ENCODE data around the gene WARS2. TPM values are rescaled to one million over a fixed set of nuclear protein-coding genes. Genes with fewer than 3 reads are reported as not detected.

The WARS2 gene
- total RNA-seq, 1 donor: 23.9 TPM

GRCh38 chr1:119027759-119028158 lies 112.7 kb downstream of the WARS2 start:
- H3K27me3 ChIP-seq (ENCODE audit: insufficient read depth, low read length): no peaks in the 10 kb centered on the region
- no peaks in the 10 kb centered on the region for H3K36me3 ChIP-seq (ENCODE audit: insufficient read depth, low read length)
- no peak for DNase-seq (ENCODE audit: insufficient read length, low spot score, missing footprints)
- no peaks in the 10 kb centered on the region for H3K79me2 ChIP-seq (ENCODE audit: insufficient read depth, low read length)
- H3K4me1 ChIP-seq (ENCODE audit: insufficient read depth, low read length): no peaks in the 10 kb centered on the region
- H3K9me3 ChIP-seq (ENCODE audit: low read depth, low read length): no peaks in the 10 kb centered on the region
- no peak overlapping the region for H3K27ac ChIP-seq (ENCODE audit: low read depth, low read length)
- H3K4me3 ChIP-seq (ENCODE audit: insufficient read depth, low read length): no peak overlapping the region
- no peak for TF ChIP-seq CTCF (IDR thresholded peaks at IDR 0.05; ENCODE audit: extremely low read depth, low read depth, low read length)
- H4K20me1 ChIP-seq (ENCODE audit: insufficient read depth, low read length): no peaks in the 10 kb centered on the region
- H2AFZ ChIP-seq (ENCODE audit: low read length): no peak overlapping the region
- no peak overlapping the region for H3K4me2 ChIP-seq (ENCODE audit: insufficient read depth, low read length)

DNA sequence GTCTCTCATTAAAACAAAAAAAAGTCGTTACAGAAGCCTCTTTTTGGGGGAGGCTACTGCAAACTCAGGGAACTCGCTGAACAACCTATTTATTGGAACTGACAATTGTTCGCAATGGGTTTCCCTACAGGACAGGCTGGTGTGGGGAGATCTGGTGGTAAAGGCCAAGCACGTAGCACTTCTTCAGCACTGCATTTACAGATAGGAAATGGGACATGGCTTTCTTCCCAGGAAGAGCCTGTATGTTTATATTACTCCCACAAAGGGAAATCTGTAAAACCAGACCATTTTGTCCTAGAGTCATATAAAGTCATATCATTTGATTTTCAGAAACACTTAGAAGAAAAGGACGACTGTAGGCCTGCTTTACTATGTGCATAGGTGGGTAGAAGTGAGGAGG lies 113.5 kb downstream of the WARS2 start:
- Histone ChIP-seq H3K79me2 (ENCODE audit: insufficient read depth, low read length) (no peaks in the 10 kb centered on the region), H3K9me3 (ENCODE audit: low read depth, low read length) (no peaks in the 10 kb centered on the region), H3K4me3 (ENCODE audit: insufficient read depth, low read length) (no peak overlapping the region), H2AFZ (ENCODE audit: low read length) (no peak overlapping the region), H3K27ac (ENCODE audit: low read depth, low read length) (no peak overlapping the region), H3K4me1 (ENCODE audit: insufficient read depth, low read length) (no peaks in the 10 kb centered on the region), H3K27me3 (ENCODE audit: insufficient read depth, low read length) (no peaks in the 10 kb centered on the region), H3K36me3 (ENCODE audit: insufficient read depth, low read length) (no peaks in the 10 kb centered on the region), H3K4me2 (ENCODE audit: insufficient read depth, low read length) (no peak overlapping the region), H4K20me1 (ENCODE audit: insufficient read depth, low read length) (no peaks in the 10 kb centered on the region)
- DNase-seq (ENCODE audit: insufficient read length, low spot score, missing footprints): no peak
- no peak for TF ChIP-seq CTCF (IDR thresholded peaks at IDR 0.05; ENCODE audit: extremely low read depth, low read depth, low read length)

GRCh38 chr1:119015547-119015946 lies 124.9 kb downstream of the WARS2 start:
- no peak for TF ChIP-seq CTCF (IDR thresholded peaks at IDR 0.05; ENCODE audit: extremely low read depth, low read depth, low read length)

DNA sequence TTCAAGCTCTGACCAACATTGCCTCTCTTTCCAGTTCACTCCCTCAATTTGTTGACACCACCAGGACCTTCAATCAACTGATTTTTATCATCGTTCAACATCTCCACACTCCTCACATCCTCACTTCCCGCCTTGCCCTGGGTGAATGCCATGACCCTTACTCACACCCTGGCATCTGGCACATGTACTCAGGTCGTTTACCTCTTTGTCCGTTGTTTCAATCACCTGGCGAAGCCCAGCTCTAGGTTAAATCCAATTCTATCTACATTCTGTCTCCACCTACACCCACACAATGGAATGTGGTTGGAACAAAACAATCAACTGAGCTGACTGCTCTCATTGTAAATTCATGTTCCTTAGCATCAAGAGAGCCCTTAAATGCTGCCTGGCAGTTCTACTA lies 128.1 kb downstream of the WARS2 start:
- no peak for TF ChIP-seq CTCF (IDR thresholded peaks at IDR 0.05; ENCODE audit: extremely low read depth, low read depth, low read length)
- H3K9me3 ChIP-seq (ENCODE audit: low read depth, low read length): no peaks in the 10 kb centered on the region
- no peaks in the 10 kb centered on the region for H3K79me2 ChIP-seq (ENCODE audit: insufficient read depth, low read length)

More at GRCh38 chr1:119015547-119015946, 124.9 kb downstream of the WARS2 start:
- no peaks in the 10 kb centered on the region for H3K36me3 ChIP-seq (ENCODE audit: insufficient read depth, low read length)
- no peak for DNase-seq (ENCODE audit: insufficient read length, low spot score, missing footprints)
- no peak overlapping the region for H2AFZ ChIP-seq (ENCODE audit: low read length)
- no peak overlapping the region for H3K27ac ChIP-seq (ENCODE audit: low read depth, low read length)
- H3K4me3 ChIP-seq (ENCODE audit: insufficient read depth, low read length): no peak overlapping the region
- no peaks in the 10 kb centered on the region for H3K79me2 ChIP-seq (ENCODE audit: insufficient read depth, low read length)
- no peaks in the 10 kb centered on the region for H4K20me1 ChIP-seq (ENCODE audit: insufficient read depth, low read length)
- peaks cover under 1% of the 10 kb centered on the region for H3K4me1 ChIP-seq (ENCODE audit: insufficient read depth, low read length)
- H3K9me3 ChIP-seq (ENCODE audit: low read depth, low read length): no peaks in the 10 kb centered on the region
- H3K27me3 ChIP-seq (ENCODE audit: insufficient read depth, low read length): no peaks in the 10 kb centered on the region
- H3K4me2 ChIP-seq (ENCODE audit: insufficient read depth, low read length): no peak overlapping the region

More for the DNA sequence above, 128.1 kb downstream of the WARS2 start:
- DNase-seq (ENCODE audit: insufficient read length, low spot score, missing footprints): no peak
- Histone ChIP-seq H3K4me1 (ENCODE audit: insufficient read depth, low read length) (peaks cover 23% of the 10 kb centered on the region), H3K36me3 (ENCODE audit: insufficient read depth, low read length) (no peaks in the 10 kb centered on the region), H4K20me1 (ENCODE audit: insufficient read depth, low read length) (no peaks in the 10 kb centered on the region), H3K4me3 (ENCODE audit: insufficient read depth, low read length) (no peak overlapping the region), H2AFZ (ENCODE audit: low read length) (no peak overlapping the region), H3K4me2 (ENCODE audit: insufficient read depth, low read length) (no peak overlapping the region), H3K27ac (ENCODE audit: low read depth, low read length) (no peak overlapping the region), H3K27me3 (ENCODE audit: insufficient read depth, low read length) (no peaks in the 10 kb centered on the region)

Data from osteoblast (primary cell).